Pons (tissue), 1 donor: ENCODE measurements around the gene CNTN5.
A peak's percentile ranks its signal among the peaks of the same experiment; 100 is the strongest.

Experiments
- DNase-seq: peaks from one replicate; pipeline ENCODE4 v3.0.0-alpha.2; 2016; ENCODE audit warnings: low spot score

CNTN5 gene

GRCh38 chr11:99170591-99170990, 149.8 kb downstream of the CNTN5 start:
- DNase-seq, result no peak

- DNase-seq, result no peak
Observed at GRCh38 chr11:99171330-99171729, 150.6 kb downstream of the CNTN5 start.

DNA sequence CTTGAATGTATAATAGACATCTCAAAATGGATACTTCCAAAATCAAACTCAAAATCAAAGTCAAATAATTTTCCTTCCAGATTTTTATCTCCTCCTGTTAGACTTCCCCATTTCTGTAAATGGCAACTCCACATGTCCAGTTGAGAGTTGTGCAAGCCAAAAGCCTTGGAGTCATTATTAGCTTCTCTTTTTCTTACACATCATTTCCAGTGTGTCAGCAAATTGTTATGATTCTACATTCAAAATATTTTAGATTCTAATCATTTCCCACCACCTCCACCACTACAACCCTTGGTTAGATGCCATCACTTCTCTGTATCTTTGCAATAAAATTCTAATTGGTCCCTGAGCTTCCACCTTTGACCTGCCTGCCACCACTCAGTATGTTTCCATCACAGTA, 155.7 kb downstream of the CNTN5 start:
- DNase-seq, result no peak

- DNase-seq, result no peak
Observed at GRCh38 chr11:99177446-99177845, 156.7 kb downstream of the CNTN5 start.

DNA sequence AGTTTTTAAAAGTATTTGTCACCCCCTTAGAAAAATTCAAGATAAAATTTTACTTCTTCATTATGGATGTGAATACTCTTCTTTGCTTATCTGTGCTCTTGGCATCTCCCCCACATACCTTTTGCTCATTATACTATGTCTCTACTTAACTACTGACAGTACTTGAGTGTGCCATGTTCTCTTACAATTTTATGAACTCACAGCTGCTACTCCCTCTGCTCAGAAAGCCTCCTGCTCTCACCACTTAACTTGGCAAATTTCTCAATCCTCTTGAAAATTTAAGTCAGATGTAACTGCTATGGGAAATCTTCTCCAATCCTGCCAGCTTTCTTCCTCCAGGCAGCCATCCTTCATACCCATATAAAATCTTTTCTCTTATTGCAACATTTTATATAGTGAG, 163.4 kb downstream of the CNTN5 start:
- DNase-seq, result no peak

GRCh38 chr11:99188221-99188620, 167.5 kb downstream of the CNTN5 start:
- DNase-seq, result peak; percentile 9

- DNase-seq, result no peak
Observed at GRCh38 chr11:99192716-99193115, 172.0 kb downstream of the CNTN5 start.

DNA sequence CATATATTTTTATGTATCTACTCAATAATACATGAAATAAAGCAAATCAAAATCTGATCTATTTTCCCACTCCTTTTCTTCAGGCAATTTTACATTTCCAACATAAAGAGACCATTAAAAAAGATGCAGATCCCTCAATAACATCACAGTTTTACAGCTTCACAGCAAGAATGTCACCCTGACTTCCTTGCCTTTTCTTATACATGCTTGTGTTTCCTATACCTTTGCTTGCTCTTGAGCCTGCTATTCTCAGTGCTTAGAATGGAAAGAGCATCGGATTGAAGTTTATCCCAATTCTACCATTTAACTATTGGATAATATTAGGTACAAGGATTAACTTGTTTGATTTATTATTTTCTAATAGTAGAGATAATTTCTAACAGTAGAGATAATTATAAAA, 176.7 kb downstream of the CNTN5 start:
- no peak for DNase-seq

DNA sequence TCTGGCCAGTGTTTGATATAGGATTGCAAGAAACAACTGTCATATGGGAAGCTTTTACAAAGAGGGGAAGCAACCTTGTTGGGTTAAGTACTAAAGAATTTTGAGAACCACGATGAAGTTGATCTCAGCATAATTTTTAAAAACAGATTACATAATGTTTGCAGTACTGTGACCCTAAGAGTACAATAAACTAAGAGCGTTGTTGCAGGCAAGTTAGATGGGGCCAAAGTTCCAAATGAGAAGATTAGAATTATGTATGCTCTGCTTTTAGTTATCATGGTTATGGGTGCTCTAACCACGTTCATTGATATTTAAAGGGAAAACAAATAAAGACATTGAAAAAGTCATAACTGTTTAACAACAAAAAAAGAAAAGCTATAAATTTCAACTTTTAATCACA, 177.5 kb downstream of the CNTN5 start:
- DNase-seq, result no peak

GRCh38 chr11:99199341-99199740, 178.6 kb downstream of the CNTN5 start:
- peak; percentile 37 for DNase-seq

GRCh38 chr11:99200720-99201119, 180.0 kb downstream of the CNTN5 start:
- no peak for DNase-seq

- DNase-seq, result no peak
Observed at GRCh38 chr11:99208813-99209212, 188.1 kb downstream of the CNTN5 start.

DNA sequence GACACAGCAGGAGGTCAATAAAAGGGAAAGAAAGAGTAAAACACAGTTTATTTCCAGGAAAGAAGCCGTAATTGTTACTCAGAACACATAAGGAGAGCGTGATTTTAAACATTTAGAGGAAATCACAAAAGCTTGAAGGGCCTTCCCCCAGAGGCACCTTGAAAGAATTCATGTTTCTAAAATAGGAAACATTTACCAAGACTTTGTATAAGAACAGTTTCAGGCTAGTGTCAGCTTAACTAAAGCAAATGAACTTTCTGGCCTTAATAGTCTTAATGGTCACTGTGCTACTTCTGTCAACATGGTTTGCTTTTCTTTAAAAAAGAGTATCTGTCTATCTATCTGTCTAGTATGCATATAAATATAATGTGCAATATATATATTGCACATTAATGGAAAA, 208.8 kb downstream of the CNTN5 start:
- DNase-seq, result no peak

DNA sequence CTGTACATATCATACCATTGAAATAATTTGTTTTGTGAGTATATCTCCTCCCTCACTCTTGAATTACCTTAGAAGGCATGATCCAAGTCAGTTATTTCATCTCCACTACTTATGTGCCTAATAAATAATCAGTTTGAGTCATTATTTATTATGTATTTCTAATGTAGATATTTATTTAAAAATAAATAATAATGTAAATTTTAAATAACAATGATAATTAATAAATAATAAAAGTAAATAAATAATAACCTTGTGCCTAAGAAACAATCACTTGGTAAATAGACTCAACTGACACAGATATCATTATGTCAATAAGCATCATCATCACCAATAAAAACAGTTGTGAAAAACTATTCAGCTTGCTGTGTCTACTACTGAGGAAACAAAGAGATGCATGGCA, 213.8 kb downstream of the CNTN5 start:
- no peak for DNase-seq

DNA sequence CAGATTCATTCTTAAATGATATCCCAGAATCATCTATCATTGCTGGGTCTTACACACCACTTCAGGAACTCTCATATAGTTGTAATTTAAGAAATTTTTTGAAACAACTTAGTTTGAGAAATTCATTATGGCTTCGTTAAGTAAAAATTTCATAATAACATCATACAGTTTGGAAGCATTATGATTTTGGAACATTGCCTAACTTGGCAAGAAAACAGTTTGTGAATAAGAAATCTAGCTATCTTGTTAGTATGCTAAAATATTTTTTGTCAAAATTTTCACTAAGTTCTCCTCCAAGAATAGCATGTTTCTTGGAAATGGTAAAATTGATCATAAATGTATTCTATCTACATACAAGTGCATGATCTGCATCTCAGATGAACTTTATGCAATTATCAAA, 217.7 kb downstream of the CNTN5 start:
- DNase-seq, result no peak

DNA sequence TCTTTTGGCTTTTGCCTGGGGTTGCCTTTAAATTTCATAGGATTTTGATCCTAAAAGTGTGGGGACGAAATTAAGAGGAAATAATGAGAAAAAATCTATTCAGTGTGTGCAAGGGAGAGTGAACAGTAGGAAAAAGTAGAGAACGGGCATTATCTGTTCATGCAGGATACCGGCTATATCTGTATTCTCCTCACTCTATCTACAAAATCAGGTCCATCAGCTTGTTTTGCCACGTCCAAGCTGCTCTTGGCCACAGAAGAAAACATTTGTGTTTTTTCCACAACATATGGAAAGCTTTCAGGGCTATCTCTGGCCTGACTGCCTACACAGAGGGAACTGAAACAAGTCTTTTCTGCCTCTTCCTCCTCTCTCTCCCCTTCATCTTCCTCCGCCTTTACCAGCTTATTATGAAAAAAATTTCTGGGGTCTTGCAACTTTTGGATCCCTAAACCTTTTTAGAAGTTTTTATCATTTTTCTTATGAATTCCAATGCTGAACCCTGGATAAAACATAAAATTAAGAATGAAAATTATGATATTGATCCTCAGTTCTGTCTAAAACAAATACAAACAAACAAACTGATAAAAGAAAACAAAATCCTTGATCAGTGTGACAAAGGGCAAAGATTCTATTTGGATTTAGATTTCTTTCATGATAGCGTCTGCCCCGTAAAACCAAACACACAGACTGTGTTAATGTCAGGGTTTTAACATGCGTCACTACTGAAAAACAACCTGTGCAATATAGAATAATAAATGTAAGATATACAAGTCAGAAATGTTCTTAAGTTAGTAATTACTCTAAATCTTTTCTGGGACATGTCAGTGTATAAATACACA, 219.7 kb downstream of the CNTN5 start:
- no peak for DNase-seq

- DNase-seq, result no peak
Observed at GRCh38 chr11:99241066-99241465, 220.3 kb downstream of the CNTN5 start.

GRCh38 chr11:99244613-99245012, 223.9 kb downstream of the CNTN5 start:
- DNase-seq, result no peak

DNA sequence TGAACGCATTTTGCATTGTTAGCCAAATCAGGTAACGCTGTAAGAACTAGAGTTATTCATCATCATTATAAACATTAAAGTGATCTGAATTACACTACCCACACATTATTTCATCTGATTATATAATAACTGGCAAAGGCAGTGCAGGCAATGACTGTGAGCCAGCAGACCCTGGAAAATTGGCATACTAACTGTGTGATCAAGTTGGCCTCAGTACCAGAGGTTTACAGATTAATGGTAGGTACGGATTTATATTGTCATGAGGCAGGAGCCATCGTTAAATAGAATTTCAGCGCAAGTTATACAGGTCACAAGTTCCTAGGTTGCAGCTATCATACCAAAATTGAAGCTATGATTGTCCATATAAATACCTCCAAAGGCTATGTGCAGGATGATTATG, 225.4 kb downstream of the CNTN5 start:
- no peak for DNase-seq

DNA sequence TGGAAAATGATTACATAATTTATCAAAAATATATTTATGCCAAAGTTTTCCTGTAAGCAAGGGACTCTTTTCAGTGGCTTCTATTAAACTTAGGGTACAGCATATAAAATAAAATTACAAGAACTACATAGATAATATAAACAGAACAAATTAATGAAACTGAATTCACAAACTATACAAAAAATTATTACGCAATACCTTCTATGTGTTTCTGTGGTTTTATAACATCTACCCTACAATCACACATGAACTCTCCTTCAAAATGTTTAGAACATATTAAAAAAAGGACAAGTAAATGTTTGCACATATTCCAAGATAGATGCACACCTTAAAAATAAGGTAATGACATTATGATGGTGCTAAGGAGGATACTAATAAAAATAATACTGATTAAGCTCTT, 235.9 kb downstream of the CNTN5 start:
- DNase-seq, result no peak

GRCh38 chr11:99257131-99257530, 236.4 kb downstream of the CNTN5 start:
- no peak for DNase-seq

DNA sequence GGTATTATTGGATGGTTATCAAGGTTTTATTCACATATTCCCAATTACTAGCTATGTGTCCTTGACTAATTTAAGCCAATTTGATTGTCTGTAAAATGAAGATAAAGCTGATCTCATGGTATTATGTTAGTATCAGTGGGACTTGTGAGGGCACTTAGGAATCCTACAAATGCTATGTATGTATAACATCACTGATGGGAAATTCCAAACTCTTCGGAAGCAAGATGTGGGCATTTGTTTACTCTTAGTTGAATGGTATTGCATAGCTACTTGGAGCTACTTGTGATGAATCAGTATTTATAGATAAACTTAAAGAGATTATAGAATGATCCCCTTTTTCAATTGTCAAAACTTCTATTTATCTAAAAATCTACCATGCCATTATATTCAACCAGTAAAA, 239.9 kb downstream of the CNTN5 start:
- no peak for DNase-seq

GRCh38 chr11:99268886-99269285, 248.1 kb downstream of the CNTN5 start:
- DNase-seq, result no peak

DNA sequence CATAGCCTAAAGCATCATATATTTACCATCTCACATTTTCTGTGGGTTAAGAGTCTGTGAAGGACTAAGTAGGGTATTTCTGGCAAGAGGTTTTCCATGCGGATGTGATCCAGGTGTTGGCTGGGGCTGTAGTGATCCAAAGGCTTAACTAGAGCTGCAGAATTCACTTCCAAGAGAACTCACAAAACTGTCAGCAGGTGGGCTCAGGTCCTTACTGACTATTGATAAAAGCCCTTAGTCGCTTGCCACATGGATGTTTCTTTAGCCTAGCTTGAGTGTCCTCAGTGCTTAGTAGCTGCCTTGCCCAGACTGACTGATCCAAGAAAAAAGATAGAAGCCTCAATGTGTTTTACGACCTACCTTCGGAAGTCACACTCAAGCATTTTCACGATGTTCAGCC, 250.8 kb downstream of the CNTN5 start:
- no peak for DNase-seq
